Heart right ventricle (tissue), 16 donors: ENCODE results near the gene BCAM. TPM values are rescaled to one million over a fixed set of nuclear protein-coding genes. Genes with fewer than 3 reads are reported as not detected.
A peak's percentile ranks its signal among the peaks of the same experiment; 100 is the strongest.

Experiments used
- ATAC-seq, 8 donors: fragments of 200-7000 bp; cut with Tn5 transposase; one replicate each; pipeline ENCODE4 v1.9.1; 2020; ENCODE audit warnings: mild to moderate bottlenecking in 8 of 8, moderate library complexity in 8 of 8, moderate number of reproducible peaks in 1 of 8
- DNase-seq, 2 donors: peaks; one replicate each; pipeline ENCODE4 v3.0.0-alpha.2; 2020
- H3K27ac ChIP-seq, 10 donors: fragments of 200-600 bp; sonication (generic) in 2 of 10; one replicate each; pipeline versions ENCODE4 v1.5.0 to v1.8.0; 2020 to 2022; ENCODE audit warnings: mild to moderate bottlenecking in 3 of 10
- H3K27me3 ChIP-seq, 7 donors: fragments of 200-600 bp; one replicate each; pipeline ENCODE4 v1.8.0; 2021 to 2022; ENCODE audit warnings: mild to moderate bottlenecking in 2 of 7
- H3K36me3 ChIP-seq, 9 donors: fragments of 200-600 bp; sonication (generic) in 1 of 9; one replicate each; pipeline versions ENCODE4 v1.5.0 to v1.8.0; 2020 to 2022; ENCODE audit warnings: mild to moderate bottlenecking in 2 of 9
- H3K4me1 ChIP-seq, 9 donors: fragments of 200-600 bp; sonication (generic) in 1 of 9; one replicate each; pipeline versions ENCODE4 v1.5.0 to v1.8.0; 2020 to 2022; ENCODE audit warnings: mild to moderate bottlenecking in 4 of 9
- H3K4me3 ChIP-seq, 10 donors: fragments of 200-600 bp; sonication (generic) in 2 of 10; one replicate each; pipeline versions ENCODE4 v1.5.0 to v1.8.0; 2020 to 2022; ENCODE audit warnings: mild to moderate bottlenecking in 7 of 10, moderate library complexity in 2 of 10
- H3K9me3 ChIP-seq, 11 donors: fragments of 200-600 bp in 10 of 11; sonication (generic) in 2 of 11; one replicate each; pipeline versions ENCODE4 v1.5.0 to v1.8.0; 2013 to 2022; ENCODE audit warnings: mild to moderate bottlenecking in 2 of 11, control low read depth in 1 of 11, moderate library complexity in 1 of 11
- WGBS, 2 donors: extraction: QIAGEN DNeasy Blood & Tissue Kit; methylation state at CpG; one replicate each; pipeline ENCODE4 v1.1.7; 2013; ENCODE audit warnings: inconsistent platforms in 1 of 2; 5-methylcytosine and 5-hydroxymethylcytosine counted together
- intact Hi-C, 10 donors: fragments of 100-400 bp; cut with DNase I; formaldehyde crosslinking; loops; one replicate each; pipeline versions ENCODE4 v1.11.1 to v1.14.2; 2022
- polyA plus RNA-seq, 2 donors: library from polyadenylated mRNA; stranded (reverse); fragments of 200-250 nt; gene quantifications; one replicate each; pipeline ENCODE4 v1.2.3, GENCODE V29; 2013
- total RNA-seq, 10 donors: library from RNA; stranded (reverse); fragmentation: NEBNext Ultra II Directional in 3 of 10; extraction: Animal tissue kit (Norgen Biotek cat#: 25700) in 3 of 10; gene quantifications; one replicate each; pipeline versions ENCODE4 v1.2.1 to v1.2.4, GENCODE V29; 2021 to 2023
- TF ChIP-seq, protein P1 (sequence below), 9 donors: fragments of 200-600 bp; sonication (generic) in 2 of 9; IDR thresholded peaks; one replicate each; pipeline versions ENCODE4 v1.5.0 to v1.8.0; 2021 to 2022; ENCODE audit warnings: antibody characterized with exemption in 9 of 9, mild to moderate bottlenecking in 5 of 9, moderate library complexity in 1 of 9
- donor health status: Arrhythmogenic right ventricular cardiomyopathy.
- donor health status: ischemic (EF 13 %, LVEDD 7.1; RV severe dilation, severe dysfunction).
- donor health status: healthy with polysubstance abuse.
- donor health status: DM: no; HTN: yes; CAD: no.
- donor health status: DM: no; HTN: no; CAD: no.
- donor health status: ischemic (EF 25% LVEDD 6.9; RV normal size, moderate dysfunction).
- donor health status: ischemic (EF 25% LVEDD 5.7; RV mildly dilated, moderate dysfunction).
- donor health status: healthy.
- donor health status: DM: yes; HTN: yes; CAD: no.
- donor health status: Ischemic cardiomyopathy.
- donor health status: ischemic (EF 35%, LVEDD 5.7; RV mildly dilated, moderate dysfunction).
- donor health status: nonischemic (EF 11% LVEDD 7.7; RV severe dilation, severe dysfunction).
- donor health status: DM: yes; HTN: yes; CAD: no.
- donor health status: PGD.
- donor health status: ischemic (EF 29% LVEDD 5.4; RV normal size, mild dysfunction).
- donor health status: nonischemic (EF 23%, LVEDD 6.1; RV moderate dilation, normal function).

BCAM gene
- total and polyA plus RNA-seq, 12 donors, result 63.2 to 130 (median 92.5) TPM

DNA sequence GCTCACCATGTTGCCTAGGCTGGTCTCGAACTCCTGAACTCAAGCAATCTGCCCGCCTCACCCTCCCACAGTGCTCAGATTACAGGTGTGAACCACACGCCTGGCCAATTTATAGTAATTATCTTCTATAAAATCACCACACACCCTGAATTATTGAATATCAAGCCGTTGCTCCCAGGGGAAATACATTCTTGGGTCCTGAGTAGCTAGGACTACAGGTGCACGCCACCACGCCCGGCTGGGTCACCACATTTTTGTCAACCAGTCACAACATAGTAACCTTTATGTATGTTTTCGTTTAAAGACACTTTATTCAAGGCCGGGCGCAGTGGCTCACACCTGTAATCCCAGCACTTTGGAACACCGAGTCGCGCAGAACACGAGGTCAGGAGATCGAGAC, 22.9 kb upstream of the BCAM start:
- H3K36me3 ChIP-seq, result no peaks in the 10 kb centered on the region
- H3K4me1 ChIP-seq, result peaks cover 0 to 8% (median 0%) of the 10 kb centered on the region in 9 donors
- TF ChIP-seq, protein P1, sequence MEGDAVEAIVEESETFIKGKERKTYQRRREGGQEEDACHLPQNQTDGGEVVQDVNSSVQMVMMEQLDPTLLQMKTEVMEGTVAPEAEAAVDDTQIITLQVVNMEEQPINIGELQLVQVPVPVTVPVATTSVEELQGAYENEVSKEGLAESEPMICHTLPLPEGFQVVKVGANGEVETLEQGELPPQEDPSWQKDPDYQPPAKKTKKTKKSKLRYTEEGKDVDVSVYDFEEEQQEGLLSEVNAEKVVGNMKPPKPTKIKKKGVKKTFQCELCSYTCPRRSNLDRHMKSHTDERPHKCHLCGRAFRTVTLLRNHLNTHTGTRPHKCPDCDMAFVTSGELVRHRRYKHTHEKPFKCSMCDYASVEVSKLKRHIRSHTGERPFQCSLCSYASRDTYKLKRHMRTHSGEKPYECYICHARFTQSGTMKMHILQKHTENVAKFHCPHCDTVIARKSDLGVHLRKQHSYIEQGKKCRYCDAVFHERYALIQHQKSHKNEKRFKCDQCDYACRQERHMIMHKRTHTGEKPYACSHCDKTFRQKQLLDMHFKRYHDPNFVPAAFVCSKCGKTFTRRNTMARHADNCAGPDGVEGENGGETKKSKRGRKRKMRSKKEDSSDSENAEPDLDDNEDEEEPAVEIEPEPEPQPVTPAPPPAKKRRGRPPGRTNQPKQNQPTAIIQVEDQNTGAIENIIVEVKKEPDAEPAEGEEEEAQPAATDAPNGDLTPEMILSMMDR (IDR thresholded peaks at IDR 0.05), result no peak
- no peaks in the 10 kb centered on the region for H3K9me3 ChIP-seq
- no peak for ATAC-seq
- DNase-seq, result no peak
- intact Hi-C loops, result loop anchor here in 3 of 10 donors (2.0 kb wide), 2 partner anchors 13 to 59 kb away; no protein-coding TSS in a partner anchor
- WGBS, 2 donors, result 93 to 94% methylated on average over 15 of the region's 15 CpGs
- no peak overlapping the region for H3K27ac ChIP-seq
- H3K27me3 ChIP-seq, result no peaks in the 10 kb centered on the region
- no peak overlapping the region for H3K4me3 ChIP-seq

DNA sequence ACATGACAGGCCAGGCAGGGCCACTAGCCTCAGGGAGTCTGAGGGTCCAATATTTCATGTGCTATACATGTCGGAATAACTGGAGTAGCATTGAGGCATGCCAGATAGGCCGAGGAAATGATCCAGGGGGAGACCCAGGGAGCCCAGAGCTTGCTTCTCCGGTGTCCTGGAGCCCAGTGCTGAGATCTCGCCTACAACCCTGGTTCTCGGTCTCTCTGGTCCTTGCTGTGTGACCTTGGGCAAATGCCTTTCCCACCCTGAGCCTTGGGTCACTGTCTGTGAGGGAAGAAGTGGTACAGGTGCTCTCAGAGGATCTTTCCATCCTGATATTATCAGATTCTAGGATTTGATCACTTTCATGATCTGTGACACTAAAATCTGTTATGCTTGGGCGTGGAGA, 19.9 kb upstream of the BCAM start:
- intact Hi-C loops, result no loop called here
- TF ChIP-seq, protein P1 (IDR thresholded peaks at IDR 0.05), result no peak
- WGBS, 2 donors, result 90 to 94% methylated on average over 6 of the region's 6 CpGs
- H3K4me3 ChIP-seq, result no peak overlapping the region
- ATAC-seq, result no peak
- no peaks in the 10 kb centered on the region for H3K9me3 ChIP-seq
- no peaks in the 10 kb centered on the region for H3K27me3 ChIP-seq
- no peak for DNase-seq
- H3K4me1 ChIP-seq, result peaks cover 0 to 8% (median 0%) of the 10 kb centered on the region in 9 donors
- H3K36me3 ChIP-seq, result no peaks in the 10 kb centered on the region
- H3K27ac ChIP-seq, result no peak overlapping the region

DNA sequence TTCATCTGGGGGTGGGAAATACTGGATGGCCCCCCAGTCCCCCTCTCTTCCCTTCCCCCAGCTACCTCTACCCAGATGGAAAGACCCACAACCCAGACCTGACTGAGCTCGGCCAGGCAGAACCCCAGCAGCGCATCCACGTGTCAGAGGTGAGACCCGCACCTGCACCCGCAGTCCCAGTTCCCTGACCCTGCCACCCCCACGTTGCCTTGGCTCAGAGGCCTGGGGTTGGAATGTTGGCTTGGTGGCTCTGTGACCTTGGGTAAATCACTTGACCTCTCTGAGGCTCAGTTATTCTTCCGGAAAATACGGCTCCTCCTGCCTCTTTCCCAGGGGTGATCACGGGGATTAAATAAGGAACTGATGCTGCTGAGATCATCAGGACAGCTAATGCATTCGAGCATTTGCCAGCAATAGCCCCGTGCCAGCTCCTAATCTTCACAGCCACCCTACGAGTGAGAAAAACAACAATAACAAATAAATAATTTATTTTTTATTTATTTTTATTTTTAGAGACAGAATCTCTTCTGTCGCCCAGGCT, 18.9 kb upstream of the BCAM start:
- H3K4me3 ChIP-seq, result no peak overlapping the region
- H3K36me3 ChIP-seq, result no peaks in the 10 kb centered on the region
- TF ChIP-seq, protein P1 (IDR thresholded peaks at IDR 0.05), result no peak
- ATAC-seq, result peak in 1 of 8 donors; percentile 20
- no peak for DNase-seq
- no peaks in the 10 kb centered on the region for H3K9me3 ChIP-seq
- H3K27ac ChIP-seq, result no peak overlapping the region
- H3K4me1 ChIP-seq, result no peaks in the 10 kb centered on the region
- H3K27me3 ChIP-seq, result no peaks in the 10 kb centered on the region
- intact Hi-C loops, result no loop called here
- WGBS, 2 donors, result 83 to 87% methylated on average over 13 of the region's 13 CpGs

DNA sequence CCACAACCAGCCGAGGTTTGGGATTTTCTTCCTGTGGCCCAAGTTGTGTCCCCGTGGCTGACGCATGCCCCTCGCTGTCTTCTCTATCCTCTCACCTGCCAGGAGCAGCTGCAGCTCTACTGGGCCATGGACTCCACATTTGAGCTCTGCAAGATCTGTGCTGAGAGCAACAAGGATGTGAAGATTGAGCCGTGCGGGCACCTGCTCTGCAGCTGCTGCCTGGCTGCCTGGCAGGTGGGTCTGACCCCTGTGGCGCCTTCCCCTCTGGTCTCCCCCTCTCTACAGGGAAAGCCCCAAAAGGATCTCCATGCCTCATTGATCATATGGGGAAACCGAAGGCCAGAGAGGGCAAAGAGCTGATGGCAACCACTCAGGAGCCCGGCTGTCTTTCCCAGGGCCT, 16.6 kb upstream of the BCAM start:
- DNase-seq, result no peak
- Histone ChIP-seq H3K36me3 (no peaks in the 10 kb centered on the region), H3K4me1 (peaks cover 0 to 19% (median 14%) of the 10 kb centered on the region in 9 donors), H3K4me3 (no peak overlapping the region), H3K9me3 (no peaks in the 10 kb centered on the region), H3K27ac (no peak overlapping the region), H3K27me3 (no peaks in the 10 kb centered on the region)
- ATAC-seq, result no peak
- WGBS, 2 donors, result 92% methylated on average over 9 of the region's 9 CpGs
- intact Hi-C loops, result no loop called here
- TF ChIP-seq, protein P1 (IDR thresholded peaks at IDR 0.05), result no peak
